NCI-H510A (cell line): ENCODE measurements around the gene FOXA3.
"Not testable (repeated sequence)": the region's sequence is repeated elsewhere in the genome, so short reads cannot be mapped to it uniquely, and the experiment has no call there.

Experiments
- DNase-seq: peaks from one replicate; lab custom pipeline; 2025; lab: John Stamatoyannopoulos, UW

Gene FOXA3

DNA sequence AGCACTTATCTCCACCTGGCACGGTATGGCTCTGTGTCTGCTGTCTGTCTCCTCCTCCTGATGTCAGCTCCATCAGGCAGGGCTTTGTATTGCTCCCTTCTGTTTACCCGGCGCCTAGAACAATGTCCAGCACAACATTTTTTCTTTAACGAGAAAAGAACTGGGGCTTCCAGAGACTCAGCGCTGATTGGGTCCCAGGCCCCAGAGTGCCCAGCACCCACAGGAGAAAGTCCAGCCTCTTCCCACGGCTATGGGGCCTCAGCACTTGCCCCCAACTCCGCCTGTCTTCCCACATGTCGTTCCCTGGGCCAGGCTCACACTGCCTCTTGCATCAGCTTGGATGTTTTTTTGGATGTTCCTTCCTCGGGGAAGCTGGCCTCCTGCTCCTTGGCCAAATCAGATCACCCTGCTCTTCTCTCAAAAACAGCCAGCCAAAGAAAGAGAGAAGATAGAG is 31.4 kb downstream of the FOXA3 start:
- DNase-seq, result no peak

DNA sequence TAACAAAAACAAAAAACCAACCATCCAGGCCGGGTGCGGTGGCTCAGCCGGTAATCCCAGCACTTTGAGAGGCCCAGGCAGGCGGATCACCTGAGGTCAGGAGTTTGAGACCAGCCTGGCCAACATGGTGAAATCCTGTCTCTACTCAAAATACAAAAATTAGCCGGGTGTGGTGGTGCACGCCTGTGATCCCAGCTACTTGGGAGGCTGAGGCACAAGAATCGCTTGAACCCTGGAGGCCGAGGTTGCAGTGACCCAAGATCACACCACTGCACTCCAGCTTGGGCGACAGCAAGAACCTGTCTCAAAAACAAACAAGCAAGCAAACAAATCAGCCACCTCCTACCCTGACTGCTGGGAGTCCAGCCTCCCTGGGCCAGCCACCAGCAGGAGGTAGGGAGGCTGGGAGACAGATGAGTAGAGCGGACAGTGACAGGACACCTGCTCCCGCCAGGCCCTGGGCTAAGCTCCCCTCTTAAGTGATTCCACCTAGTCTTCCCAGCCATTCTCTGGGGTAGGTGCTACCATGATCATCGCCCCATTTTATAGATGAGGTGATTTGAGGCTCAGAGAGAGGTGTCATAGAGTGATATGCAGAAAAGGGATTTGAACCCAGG is 32.0 kb downstream of the FOXA3 start:
- DNase-seq, result not testable (repeated sequence)

DNA sequence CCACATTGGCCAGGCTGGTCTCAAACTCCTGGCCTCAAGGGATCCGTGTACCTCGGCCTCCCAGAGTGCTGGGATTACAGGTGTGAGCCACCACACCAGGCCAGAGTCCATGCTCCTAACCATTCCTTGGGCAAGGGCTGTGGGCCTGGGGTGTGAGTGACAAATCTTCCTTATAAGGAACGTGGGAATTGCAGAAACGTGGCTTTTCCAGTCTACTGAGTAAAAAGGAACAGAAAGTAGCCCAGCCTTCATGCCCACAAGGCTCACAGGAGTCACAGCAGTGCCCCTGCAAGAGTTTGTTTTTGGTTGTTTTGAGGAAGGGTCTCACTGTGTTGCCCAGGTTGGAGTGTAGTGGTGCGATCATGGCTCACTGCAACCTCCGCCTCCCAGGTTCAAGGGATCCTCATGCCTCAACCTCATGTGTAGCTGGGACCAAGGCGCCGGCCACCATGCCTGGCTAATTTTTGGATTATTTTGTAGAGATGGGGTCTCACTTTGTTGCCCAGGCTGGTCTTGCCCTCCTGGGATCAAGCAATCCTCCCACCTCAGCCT is 33.2 kb downstream of the FOXA3 start:
- DNase-seq, result no peak

DNA sequence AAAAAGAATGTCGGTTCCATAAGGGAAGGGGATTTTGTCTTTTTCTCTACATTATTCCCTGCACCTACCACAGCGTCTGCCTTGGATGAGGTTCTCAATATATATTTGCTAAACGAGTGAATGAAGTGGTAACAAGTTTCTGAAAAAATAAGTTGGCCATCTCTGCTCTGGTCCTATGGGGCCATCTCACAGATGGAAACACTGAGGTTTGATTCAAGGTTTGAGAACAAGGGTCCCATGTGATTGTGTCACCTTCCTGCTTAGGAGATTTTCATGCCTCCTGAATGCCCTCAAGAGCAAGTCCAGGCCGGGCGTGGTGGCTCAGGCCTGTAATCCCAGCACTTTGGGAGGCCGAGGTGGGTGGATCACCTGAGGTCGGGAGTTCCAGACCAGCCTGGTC is 35.1 kb downstream of the FOXA3 start:
- no peak for DNase-seq

DNA sequence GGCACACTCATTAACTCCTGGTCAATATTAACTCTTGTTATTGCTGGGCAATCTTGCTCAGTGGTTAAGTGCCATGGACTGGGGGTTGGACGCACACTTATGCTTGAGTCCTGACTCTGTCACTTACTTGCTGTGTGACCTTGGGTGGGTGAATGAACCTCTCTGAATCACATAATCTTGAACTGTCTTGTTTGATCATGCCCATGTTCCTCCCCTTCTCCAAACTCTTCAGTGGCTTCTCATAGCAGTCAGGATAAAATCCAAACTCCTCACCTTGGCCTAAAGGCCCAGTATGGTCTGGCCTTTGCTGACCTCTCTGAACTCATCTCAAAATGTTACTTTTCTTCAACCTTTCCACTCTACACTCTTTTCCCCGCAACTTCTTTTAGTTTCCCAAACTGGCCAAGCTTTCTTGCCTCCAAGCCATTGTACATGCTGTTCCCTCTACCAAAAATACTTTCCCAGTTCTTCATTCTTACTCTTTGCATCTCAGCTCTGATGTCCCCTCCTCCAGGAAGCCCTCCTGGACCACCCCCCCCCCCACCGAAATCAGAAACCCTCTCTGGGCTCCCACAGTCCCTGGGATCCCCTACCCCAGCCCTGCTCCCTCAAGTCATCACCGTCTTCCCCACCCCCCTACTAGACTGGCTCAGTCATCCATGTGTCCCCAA is 35.9 kb downstream of the FOXA3 start:
- DNase-seq, result no peak

DNA sequence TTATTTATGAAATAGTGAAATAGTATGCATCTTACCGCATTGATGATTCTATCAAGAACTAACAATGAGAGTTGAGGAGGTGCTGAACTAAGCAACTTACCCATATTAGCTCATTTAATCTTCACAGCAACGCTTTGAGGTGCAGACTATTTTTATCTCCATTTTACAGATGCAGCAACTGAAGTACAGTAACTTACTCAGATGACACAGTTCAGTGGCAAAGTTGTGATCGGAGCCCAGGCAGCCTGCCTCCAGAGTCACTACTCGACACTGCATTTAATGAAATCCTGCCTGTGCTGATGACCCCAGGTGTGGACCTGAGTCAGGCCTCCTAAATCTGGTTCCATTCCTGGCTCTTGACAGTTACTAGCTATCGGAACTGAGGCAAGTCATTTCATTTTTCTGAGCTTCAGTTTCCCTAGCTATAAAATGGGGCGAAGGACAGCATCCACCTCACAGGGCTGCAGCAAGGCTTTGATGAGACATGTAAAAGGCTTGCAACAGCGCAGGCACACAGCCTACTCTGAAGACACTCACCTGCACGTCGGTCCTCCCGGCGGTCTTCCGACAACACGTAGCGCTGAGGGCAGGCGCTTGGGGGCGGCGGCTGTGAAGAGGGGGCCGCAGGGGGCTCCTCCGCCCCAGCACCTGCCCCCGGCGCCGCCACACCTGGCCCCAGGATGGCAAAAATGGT is 36.8 kb downstream of the FOXA3 start:
- DNase-seq, result no peak

DNA sequence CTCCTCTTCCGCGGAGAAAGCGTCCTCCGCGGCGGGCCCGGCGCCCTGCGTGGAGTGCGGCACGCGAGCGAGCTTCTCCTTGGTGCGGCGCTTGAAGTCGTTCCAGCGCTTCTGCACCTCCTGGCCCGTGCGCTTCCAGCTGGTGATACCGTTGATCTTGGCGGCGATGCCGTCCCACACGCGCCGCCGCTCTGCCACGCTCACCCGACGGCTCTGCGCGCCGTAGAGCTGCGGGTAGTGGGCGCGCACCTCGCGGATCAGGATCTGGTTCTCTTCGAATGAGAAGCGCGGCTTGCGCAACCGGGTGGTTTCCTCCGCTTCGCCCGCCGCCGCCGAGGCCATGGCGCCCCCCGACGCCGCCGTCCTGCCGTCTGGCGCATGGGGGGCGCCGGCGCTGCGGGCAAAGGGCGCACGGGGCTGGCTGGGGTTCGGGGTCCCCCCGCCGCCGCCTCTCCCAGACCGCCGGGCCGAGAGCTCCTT is 37.3 kb downstream of the FOXA3 start:
- DNase-seq, result no peak

DNA sequence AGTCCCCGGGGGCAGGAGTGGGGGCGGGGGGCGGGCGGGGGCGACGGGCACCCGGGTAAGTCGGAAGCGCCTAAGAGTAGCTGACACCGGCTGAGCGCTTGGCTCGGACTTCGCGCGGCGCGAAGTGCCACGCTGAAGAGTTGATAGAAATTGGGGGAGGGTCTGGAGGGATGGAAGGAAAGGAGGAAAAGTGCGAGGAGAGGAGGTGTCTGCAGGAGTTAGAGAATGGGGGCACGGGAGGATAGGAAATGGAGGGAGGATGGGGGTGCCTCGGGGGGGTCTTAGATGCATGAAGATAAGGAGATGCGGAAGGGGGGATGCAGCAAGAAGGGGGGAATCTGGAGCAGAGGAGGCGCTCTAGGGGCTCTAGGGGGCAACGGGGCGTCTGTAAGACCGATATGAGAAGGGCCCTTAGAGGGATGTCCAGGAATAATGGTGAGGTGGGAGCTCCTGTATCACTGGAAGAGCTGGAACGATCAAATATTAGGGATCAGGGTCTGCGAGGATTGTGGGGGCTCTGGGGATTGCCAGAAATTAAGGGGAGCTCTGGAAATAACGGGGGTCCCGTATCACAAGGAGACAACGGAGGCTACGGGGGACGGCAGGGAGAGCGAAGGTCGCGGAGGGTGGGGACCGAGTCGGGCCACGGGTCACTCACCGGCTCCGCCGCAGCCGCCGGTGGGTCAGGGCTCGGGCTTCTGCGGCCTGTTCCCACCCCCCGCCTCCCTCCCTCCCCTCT is 38.0 kb downstream of the FOXA3 start, which contains the start of gene MYPOP:
Gene MYPOP, minus strand, starts transcription at position 702 of the 739 bp plus-strand sequence. CDS start 840 bp downstream, outside the sequence.
- no peak for DNase-seq

DNA sequence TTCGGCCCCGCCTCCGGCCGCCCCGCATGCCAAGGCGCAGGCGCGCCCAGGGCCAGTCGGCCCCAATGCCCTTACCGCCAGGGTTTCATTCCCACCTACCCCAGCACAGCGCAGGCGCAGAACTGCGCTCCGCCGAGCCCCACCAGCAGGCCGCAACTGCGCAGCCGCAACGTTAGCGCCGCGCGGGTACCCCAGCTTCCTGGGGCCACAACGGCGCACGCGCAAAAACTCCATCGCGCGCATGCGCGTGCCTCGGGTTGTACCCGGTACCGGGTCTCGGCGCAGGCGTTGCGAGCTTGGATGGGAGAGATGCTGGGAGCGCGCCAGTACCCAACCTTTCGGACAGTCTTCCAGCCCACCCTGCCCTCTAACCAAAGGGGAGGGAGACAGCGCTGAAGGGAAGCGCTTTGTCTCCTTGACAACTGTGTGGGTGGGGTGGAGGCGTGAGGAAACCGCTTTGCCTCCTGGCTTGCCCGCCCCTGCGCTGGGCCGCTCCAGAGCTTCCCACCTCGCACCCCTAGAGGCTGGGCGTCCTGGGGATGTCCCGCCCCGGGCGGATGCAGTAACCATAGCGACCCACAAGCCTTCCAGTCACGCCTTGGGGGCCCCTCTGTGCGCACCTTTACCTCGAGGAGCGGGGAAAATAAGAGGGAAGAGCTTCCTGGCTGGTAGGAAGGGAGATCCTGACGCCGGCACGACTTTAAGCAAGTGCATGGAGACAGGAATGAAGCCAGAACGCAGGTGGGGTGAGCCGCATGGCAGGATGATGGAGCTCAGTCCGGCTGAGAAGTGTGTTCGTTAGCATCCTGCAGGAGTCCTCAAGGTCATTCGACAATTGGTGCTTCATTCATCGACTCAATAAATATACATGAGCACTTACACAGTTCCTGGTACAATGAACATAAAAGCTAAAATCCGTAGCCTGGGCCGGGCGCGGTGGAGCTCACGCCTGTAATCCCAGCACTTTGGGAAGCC is 38.8 kb downstream of the FOXA3 start:
- DNase-seq, result peak; percentile 94

DNA sequence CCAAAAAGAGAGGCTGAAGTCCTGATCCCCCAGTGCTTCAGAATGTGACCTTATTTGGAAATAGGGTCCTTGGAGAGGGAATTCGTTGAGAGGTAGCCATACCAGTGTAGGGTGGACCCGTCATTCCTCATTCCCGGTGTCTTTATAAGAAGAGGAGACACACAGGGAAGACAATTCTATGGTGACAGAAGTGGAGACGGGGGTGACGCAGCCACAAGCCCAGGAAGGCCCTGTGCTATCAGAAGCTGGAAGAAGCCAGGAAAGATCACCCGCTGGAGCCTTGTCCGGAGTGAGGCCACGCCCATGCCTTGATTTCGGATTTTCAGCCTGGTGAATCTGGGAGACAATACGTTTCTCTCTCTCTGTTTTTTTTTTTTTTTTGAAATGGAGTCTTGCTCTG is 40.9 kb downstream of the FOXA3 start:
- DNase-seq, result no peak

DNA sequence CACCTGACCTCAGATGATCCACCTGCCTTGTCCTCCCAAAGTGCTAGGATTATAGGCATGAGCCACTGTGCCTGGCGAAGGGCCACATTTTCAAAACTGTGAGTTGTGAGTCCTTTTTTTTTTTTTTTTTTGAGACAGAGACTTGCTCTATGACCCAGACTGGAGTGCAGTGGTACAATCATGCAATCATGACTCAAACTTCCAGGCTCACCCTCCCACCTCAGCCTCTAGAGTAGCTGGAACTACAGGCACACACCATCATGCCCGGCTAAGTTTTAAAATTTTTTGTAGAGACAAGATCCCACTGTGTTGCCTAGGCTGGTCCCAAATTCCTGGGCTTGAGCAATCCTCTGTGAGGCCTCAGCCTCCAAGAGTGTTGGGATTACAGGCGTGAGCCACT is 42.1 kb downstream of the FOXA3 start:
- no peak for DNase-seq

DNA sequence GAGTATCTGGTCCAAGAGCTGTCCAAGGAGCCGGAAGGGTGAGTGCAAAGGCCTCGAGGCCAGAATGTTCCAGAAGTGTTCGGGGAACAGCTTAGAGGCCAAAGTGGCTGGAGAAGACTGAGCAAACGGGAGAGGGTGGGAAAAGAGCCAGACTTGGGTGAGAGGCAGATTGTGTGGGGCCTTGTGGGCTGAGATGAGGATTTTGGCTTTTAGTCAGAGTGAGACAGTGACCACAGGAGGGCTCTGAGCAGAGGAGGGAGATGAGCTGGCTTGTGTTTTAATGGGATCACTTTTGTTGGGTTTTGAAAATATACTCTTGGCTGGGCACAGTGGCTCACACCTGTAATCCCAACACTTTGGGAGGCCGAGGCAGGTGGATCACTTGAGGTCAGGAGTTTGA is 44.8 kb downstream of the FOXA3 start:
- no peak for DNase-seq

DNA sequence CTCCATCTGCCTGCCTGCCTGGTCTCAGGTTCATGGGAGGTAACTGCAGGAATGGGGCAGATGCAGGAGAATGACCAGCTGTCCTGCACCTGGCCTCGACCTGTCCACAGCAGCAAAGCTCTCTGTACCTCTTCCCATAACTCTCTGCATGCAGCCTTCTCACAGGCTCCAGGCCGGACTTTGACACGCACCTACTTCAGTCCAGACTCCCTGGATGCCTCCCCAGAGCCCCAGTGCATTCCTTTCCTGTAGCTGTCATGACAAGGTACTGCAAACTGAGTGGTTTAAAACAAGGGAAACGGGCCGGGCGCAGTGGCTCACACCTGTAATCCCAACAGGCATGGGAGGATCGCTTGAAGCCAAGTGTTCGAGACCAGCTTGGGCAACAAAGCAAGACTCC is 47.2 kb downstream of the FOXA3 start:
- no peak for DNase-seq

DNA sequence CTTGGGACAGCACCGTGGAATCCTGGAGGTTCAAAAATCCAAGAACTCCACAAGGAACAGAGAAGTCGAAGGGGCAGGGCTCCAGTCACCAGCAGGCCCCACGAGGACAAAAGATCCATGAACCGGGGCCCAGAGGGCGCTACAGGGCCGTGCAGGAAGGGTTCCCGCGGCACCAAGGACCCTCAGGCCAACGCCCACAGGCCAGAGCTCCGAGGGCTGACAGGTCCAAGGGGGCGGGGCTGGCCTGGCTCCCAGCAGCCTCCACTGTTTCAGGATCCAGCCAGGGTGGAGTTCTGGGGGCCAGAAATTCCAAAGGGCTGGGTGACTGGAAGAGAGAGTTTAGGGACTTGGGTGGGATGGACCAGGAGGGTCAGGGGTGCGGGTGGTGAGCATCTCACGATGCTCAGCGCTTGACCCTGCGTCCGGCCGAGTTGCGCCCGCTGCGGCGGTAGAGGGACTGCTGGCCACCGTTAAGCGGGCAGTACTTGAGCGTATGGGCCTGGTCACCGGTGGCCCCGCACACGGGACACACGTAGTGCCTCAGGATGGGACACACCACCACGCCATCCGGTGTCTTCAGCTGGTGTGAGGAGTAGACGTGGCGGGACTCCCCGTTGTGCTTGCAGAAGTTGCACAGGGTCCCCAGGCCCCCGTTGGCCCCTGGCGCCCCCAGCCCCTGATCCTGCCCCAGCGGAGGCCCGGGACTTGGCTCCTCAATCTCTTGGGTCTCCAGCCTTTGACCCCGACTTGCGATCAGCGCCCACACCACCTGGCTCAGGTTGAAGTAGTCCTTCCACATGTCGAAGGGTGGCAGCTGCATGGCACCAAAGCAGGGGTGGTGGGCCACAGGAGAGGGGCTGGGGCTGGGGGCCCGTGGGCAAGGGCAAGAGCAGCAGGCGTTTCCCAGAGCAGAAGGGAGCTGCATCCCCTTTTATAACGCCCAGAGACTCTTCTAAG is 50.0 kb downstream of the FOXA3 start, which contains the start of gene NANOS2:
Gene NANOS2, minus strand, starts transcription at position 905 of the 957 bp plus-strand sequence. Its CDS starts 85 bp downstream, at position 820.
- DNase-seq, result no peak

DNA sequence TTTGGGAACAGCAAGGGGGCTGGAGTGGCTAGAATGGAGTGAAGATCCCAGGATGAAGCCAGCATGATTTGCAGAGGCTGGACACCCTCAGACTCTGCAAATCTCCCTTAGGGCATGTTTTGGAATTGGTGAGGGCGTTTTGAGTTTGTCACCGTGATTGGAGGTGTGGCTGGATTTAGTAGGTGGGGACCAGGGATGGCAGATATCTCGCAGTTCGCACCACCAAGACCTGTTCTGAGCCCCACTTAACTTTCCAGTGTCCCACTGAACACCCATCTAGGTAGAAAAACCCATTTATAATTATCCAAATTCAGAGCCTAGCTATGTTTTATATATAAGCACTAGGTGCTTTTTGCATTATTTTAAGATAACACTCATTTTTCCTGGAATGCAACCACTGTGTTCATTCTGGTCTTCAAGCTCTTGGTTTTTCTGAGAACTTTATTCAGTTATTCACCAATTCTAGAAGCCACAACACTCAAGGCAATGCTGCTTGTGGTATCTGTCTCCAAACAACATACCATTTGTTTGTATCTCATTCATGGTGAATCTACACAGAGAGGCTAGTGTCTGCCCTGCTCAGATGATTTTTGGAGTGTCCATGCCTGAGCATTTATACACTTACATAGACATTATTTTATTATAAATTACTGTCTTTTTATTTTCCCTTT is 53.4 kb downstream of the FOXA3 start:
- no peak for DNase-seq

DNA sequence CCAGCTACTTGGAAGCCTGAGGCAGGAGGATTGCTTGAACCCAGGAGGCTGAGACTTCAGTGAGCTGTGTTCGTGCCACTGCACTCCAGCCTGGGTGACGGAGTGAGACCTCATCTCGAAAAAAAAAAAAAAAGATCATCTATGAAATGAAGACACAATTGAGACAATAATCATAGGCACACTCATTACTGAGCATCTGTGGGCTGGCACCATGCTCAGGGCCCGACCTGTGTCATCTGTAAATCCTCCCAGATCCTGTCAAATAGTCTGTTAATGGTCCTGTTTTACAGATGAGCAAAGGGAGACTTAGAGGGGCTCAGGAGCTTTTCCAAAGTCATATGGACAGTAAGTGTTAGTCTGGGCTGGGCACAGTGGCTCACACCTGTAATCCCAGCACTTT is 54.6 kb downstream of the FOXA3 start:
- no peak for DNase-seq

DNA sequence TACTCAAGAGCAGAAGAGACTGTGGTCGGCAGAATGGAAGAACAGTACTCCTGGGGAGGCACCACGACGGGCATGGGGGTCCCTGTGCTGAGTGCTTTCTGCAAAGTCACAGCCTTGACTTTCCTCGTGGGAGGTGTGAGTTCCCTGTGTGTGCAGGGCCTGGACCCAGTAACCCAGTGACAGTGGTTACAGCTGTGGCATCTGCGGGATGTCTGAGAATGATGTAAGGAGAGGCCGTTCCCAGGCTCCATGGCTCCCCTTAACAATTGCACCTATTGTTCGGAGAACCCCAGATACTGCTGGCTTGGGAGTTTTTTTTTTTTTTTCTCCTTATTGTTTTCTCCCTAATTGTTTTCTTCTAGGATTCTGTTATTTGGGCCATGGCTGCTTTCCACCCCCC is 55.6 kb downstream of the FOXA3 start:
- no peak for DNase-seq

DNA sequence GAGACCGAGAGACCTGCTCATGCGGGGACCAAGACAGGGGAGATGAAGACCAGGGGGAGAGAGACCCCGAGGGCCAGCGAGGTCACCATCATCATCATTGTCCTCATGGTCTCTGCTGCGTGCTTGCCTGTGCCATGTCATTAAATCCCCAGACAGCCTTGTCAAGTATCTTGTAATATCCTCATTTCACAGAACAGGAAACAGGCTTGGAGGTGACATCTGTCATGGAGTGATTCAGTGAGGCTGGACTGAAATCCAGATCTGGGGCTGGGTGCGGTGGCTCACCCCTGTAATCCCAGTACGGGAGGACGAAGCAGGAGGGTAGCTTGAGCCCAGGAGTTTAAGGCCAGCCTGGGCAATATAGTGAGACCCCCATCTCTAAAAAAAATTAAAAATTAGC is 56.3 kb downstream of the FOXA3 start:
- no peak for DNase-seq

DNA sequence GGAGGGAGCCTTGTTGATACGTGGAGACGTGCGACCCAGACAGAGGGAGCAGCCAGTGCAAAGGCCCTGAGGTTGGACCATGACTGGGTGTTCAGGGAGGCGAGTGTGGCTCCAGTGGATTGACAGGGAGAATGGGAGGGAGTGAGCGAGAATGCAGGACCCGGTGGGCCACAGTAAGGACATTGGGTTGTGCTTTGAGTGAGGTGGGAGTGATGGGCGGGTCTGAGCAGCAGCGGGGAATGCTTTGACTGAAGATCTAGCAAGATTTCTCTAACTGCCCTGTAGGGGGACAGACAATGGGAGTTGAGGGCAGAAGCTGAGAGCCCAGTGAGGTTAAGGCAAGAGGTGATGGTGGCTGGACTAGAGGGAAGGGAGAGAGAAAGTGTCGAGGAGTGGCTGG is 58.2 kb downstream of the FOXA3 start:
- no peak for DNase-seq
